Peyer's patch (tissue), 4 donors: ENCODE results near the gene FAM219A.

Experiments used
- CTCF ChIP-seq, 6 experiments: fragments of 450-650 bp in 4 of 6; fragments of 200-600 bp in 2 of 6; sonication (generic) in 1 of 6; IDR thresholded peaks; one replicate each; pipeline ENCODE4 v1.5.1; 2017 to 2019; ENCODE audit warnings: antibody characterized with exemption in 6 of 6, mild to moderate bottlenecking in 3 of 6, moderate library complexity in 1 of 6
- POLR2A ChIP-seq, 2 donors: fragments of 450-650 bp; IDR thresholded peaks; one replicate each; pipeline ENCODE4 v1.5.1; 2017; ENCODE audit warnings: antibody characterized with exemption in 2 of 2, mild to moderate bottlenecking in 2 of 2, moderate library complexity in 2 of 2

DNA sequence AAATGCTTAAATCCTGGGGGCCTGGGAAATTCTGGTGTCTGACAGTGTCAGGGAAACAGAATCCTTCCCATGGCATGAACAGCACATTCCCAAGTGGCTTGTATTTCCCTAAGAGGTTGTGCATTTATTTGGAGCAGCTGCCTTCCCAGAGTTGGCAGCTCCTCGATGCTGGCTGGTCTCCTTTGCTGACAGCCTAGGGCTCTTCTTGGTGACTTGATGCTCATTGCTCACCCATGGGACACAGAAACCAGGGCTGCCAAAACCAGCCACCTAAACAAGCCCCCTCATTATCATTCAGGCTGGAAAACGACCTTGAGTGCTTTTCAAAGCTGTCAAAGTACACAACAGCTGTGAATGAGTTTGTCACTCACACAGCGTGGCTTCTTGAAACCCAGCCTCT is 40.2 kb upstream of the FAM219A start:
- TF ChIP-seq CTCF (IDR thresholded peaks at IDR 0.05) (no peak), POLR2A (IDR thresholded peaks at IDR 0.05) (no peak)
